ENCODE results near the gene ARHGAP24.
A peak's percentile ranks its signal among the peaks of the same experiment; 100 is the strongest.

Gene ARHGAP24

GRCh38 chr4:86031927-86032326 is 557.0 kb downstream of the ARHGAP24 start:
- no peak overlapping the region for H3K4me3 ChIP-seq (ENCODE audit: low read depth, low read length)
- no peak for DNase-seq (ENCODE audit: low read depth, low spot score)
- no peak for TF ChIP-seq CTCF (IDR thresholded peaks at IDR 0.05; ENCODE audit: insufficient read depth, low read length, missing control alignments)
- POLR2A ChIA-PET: interaction anchor here (0.9 kb wide), 1 partner anchor 10 kb away, joined by 3 read pairs; no protein-coding TSS in a partner anchor
- CTCF ChIA-PET: interaction anchor here (0.8 to 3.3 kb wide), 4 partner anchors 10 to 62 kb away, joined by 4 to 18 read pairs (median 8); no protein-coding TSS in a partner anchor

- CTCF ChIA-PET: interaction anchor here (0.8 to 3.3 kb wide), 5 partner anchors 10 to 63 kb away, joined by 4 to 18 read pairs (median 6); no protein-coding TSS in a partner anchor
- no peak for TF ChIP-seq CTCF (IDR thresholded peaks at IDR 0.05; ENCODE audit: insufficient read depth, low read length, missing control alignments)
- POLR2A ChIA-PET: interaction anchor here (0.9 kb wide), 1 partner anchor 10 kb away, joined by 3 read pairs; no protein-coding TSS in a partner anchor
- H3K4me3 ChIP-seq (ENCODE audit: low read depth, low read length): no peak overlapping the region
- DNase-seq (ENCODE audit: low read depth, low spot score): peak; percentile 86
Observed at GRCh38 chr4:86032476-86033022, 557.6 kb downstream of the ARHGAP24 start.

DNA sequence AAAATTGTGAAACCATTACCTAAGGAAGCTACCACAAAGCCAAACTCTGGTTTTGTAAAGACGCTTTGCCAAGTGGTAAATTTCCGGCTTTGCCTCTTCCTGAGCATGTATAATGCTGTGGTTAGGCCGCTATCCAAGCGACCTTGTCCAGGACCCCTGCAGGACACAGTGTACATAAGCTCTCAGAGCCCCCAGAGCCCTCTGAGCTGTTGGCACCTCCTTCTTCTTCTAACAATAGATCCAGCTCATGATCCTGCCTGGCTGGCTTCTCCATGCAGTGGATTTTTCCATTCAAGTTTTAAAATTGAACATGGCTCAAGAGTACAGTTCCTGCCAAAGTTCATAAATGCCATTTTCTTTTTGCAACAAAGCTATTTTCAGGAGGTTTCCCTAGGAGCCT is 558.2 kb downstream of the ARHGAP24 start:
- H3K4me3 ChIP-seq (ENCODE audit: low read depth, low read length): no peak overlapping the region
- ChIA-PET POLR2A (interaction anchor here (0.9 kb wide), 1 partner anchor 17 kb away, joined by 3 read pairs; no protein-coding TSS in a partner anchor), CTCF (interaction anchor here (1.0 to 3.3 kb wide), 4 partner anchors 10 to 236 kb away, joined by 4 to 18 read pairs (median 7); no protein-coding TSS in a partner anchor)
- no peak for TF ChIP-seq CTCF (IDR thresholded peaks at IDR 0.05; ENCODE audit: insufficient read depth, low read length, missing control alignments)
- no peak for DNase-seq (ENCODE audit: low read depth, low spot score)

- DNase-seq (ENCODE audit: low read depth, low spot score): no peak
- no peak overlapping the region for H3K4me3 ChIP-seq (ENCODE audit: low read depth, low read length)
- ChIA-PET POLR2A (no interaction called here), CTCF (interaction anchor here (1.1 kb wide), 1 partner anchor 238 kb away, joined by 4 read pairs; no protein-coding TSS in a partner anchor)
- TF ChIP-seq CTCF (IDR thresholded peaks at IDR 0.05; ENCODE audit: insufficient read depth, low read length, missing control alignments): no peak
Observed at GRCh38 chr4:86034616-86035015, 559.7 kb downstream of the ARHGAP24 start.

GRCh38 chr4:86035688-86036087 is 560.7 kb downstream of the ARHGAP24 start:
- no peak for TF ChIP-seq CTCF (IDR thresholded peaks at IDR 0.05; ENCODE audit: insufficient read depth, low read length, missing control alignments)
- ChIA-PET CTCF (interaction anchor here (1.1 to 2.1 kb wide), 8 partner anchors 10 to 888 kb away, joined by 3 to 13 read pairs (median 4); no protein-coding TSS in a partner anchor), POLR2A (no interaction called here)
- no peak overlapping the region for H3K4me3 ChIP-seq (ENCODE audit: low read depth, low read length)
- no peak for DNase-seq (ENCODE audit: low read depth, low spot score)

DNA sequence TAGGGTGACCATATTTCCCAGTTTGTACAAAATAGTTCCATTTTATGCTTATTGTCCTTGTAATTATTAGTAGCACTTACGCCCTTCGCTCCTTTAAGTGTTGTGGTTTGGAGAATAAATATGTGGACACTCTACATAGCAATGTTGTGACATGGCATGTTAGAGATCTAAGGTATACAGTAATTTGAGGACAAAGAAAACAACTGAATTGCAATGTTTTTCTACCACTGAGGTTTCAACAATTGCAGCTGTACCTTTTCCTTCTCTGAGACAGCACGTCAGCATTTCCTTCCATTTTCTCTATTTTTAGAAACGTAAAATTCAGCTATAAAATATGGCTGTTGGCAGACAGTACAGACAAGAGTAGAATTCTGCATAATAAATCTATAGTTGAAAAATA is 561.8 kb downstream of the ARHGAP24 start:
- TF ChIP-seq CTCF (IDR thresholded peaks at IDR 0.05; ENCODE audit: insufficient read depth, low read length, missing control alignments): no peak
- no peak overlapping the region for H3K4me3 ChIP-seq (ENCODE audit: low read depth, low read length)
- CTCF ChIA-PET: interaction anchor here (0.7 to 2.1 kb wide), 9 partner anchors 9 to 889 kb away, joined by 3 to 13 read pairs (median 4); no protein-coding TSS in a partner anchor
- POLR2A ChIA-PET: no interaction called here
- no peak for DNase-seq (ENCODE audit: low read depth, low spot score)

Measured in AG04449 (cell line).